ENCODE measurements around the gene CACNA1H. TPM values are rescaled to one million over a fixed set of nuclear protein-coding genes. Genes with fewer than 3 reads are reported as not detected.

The CACNA1H gene
- polyA plus RNA-seq, 4 donors = 15.1 to 28.2 (median 26.1) TPM

DNA sequence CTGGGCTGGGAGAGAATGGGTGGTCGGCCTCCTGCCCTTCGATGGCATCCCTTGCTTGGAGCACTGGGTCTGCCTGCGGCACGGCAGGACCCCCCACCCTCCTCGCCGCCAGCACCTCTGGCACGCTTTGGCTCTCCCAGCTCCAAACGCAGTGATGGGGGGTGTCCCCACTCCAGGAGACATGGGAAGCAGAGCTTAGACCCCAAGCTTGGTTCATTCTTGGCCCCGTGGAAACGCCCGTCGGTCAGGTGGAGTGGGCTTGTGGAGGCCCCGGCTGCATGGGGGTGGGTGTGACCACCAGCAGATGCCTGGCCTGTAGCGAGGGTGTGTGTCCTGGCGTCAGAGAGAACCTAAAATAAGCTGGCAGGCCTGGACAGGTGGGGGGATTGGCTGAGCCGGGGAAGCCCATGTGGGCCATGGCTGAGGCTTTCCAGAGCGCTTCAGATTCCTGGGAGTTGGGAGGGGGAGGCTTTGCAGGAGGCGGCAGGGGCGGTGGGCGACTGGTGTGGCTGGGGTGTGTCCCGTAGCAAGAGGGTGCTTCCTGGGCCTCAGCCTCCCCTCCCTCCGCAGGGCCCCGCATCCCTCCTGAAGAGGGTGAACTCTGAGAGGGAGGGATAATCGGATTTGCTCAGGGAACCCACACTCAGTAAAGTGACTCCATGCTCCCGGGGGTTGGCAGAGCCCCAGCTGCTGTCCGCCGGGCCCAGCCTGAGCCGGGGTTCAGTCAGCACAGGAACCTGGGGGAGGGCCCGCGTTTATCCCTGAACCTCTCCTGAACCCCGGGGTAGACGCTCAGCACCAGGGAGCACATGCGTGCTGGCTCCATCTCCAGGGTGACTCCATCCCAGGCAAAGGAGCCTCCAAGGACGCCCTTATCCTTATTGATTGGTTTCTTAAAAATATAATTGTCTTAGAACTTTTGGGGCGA lies 3.4 kb downstream of the CACNA1H start:
- no peak for DNase-seq (ENCODE audit: low read depth in 4 of 4, low spot score in 2 of 4)

GRCh38 chr16:1156983-1157638 lies 4.2 kb downstream of the CACNA1H start:
- no peak for DNase-seq (ENCODE audit: low read depth in 4 of 4, low spot score in 2 of 4)

- no peak for DNase-seq (ENCODE audit: low read depth in 4 of 4, low spot score in 2 of 4)
Observed at GRCh38 chr16:1157639-1158455, 4.9 kb downstream of the CACNA1H start.

DNA sequence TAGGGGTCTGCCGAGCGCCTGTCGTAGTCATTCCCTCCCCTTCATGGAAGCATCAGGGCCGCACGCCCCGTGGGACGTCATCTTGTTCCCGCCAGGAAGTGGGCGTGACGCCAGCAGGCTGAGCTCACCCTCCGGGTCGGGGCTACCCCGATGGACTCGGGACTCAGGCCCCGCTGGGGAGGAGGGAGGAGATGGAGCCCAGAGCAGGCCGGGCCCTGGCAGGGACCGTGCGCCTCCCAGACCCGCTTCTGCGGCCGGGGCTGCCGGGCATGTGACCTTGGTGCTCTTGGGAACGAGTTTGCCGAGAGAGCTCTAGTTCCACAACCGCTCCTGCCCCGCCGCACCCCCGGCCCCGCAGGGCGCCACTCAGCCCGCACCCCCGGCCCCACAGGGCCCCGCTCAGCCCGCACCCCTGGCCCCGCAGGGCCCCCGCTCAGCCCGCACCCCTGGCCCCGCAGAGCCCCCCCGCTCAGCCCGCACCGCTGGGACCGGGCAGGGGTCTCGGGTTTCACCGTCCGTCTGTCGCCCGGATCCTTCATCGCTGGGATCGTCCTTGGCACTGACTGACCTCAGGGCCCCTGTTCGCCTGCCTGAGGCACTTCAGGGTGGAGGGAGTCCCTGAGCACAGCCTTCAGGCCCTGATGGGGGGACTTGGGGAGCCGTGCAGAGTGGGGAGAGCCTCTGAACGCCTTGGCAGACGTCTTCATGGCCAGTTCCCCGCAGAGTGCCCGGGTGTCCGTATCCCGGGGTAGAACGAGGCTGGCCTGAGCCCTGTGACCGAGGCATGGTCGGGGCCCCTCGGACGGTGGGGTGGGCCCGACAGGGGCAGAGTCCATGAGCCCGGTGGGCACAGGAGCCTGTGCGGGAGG lies 5.8 kb downstream of the CACNA1H start:
- DNase-seq (ENCODE audit: low read depth in 4 of 4, low spot score in 2 of 4) = no peak

DNA sequence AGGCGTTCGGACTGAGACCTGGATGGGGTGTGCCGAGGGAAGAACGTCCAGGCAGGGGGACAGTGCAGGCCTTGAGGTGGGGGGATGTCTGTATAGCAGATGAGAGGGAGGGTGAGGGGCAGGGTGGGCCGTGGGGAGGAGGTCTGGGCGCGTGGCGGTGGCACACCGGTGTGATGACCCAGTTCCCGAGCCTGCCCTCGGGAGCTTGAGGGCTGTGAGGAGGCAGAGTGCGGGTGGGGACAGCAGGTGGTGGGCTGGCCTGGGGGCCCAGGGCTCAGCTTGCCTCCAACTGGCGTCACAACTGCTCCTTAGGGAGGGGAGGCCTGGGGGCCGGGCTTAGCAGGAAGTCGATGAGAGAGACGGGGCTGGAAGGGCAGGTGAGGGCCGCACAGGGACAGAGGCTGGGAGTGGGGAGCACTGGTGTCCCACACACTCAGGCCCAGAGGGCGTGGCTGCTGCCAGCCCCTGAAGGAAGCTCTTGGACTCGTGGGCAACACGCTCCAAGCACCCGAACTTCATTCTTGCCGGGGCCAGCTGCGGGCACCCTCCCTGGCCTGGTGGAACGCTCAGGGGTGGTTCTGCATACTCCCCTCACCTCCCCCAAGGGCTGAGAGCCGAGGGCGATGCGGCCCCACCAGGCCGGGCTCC lies 6.5 kb downstream of the CACNA1H start:
- no peak for DNase-seq (ENCODE audit: low read depth in 4 of 4, low spot score in 2 of 4)

DNA sequence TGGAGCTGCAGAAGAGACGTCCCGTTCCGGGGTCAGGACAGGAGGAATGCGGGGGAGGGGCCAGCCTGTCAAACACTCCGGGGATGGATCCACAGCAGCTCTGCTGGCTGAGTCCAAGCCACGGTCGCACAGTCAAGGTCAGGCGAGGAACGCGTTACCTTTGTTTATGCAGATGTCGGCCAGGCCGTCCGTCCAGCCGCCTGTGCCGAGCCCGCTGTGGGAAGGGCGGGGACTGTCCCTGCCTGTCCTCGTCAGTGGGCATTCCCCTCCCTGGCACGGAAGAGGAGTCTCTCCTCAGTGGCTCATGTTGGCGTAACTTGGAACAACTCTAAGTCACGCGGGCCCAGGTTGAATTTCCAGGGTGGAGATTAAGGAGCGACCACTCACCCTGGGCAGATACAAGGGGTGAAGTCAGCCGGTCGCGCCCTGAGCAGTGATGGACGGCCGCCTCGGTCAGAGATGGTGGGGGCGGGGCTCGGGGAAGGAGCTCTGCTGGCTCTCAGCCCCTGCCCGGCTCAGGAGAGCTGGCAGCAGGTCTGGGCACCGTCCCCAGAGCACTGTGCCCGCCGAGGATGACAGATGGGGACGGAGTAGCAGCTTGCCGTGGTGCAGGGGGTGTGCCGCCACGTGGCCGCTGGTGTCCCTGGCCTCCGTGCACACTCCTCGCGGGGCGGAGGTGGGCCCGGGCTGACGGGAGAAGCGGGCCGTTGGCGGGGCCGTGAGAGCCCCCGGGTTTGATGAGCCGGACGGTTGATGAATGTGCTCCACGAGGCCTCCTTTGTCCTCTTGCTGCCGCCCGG lies 7.3 kb downstream of the CACNA1H start:
- DNase-seq (ENCODE audit: low read depth in 4 of 4, low spot score in 2 of 4) = peak in 2 of 4 donors; percentile 76 to 81

DNA sequence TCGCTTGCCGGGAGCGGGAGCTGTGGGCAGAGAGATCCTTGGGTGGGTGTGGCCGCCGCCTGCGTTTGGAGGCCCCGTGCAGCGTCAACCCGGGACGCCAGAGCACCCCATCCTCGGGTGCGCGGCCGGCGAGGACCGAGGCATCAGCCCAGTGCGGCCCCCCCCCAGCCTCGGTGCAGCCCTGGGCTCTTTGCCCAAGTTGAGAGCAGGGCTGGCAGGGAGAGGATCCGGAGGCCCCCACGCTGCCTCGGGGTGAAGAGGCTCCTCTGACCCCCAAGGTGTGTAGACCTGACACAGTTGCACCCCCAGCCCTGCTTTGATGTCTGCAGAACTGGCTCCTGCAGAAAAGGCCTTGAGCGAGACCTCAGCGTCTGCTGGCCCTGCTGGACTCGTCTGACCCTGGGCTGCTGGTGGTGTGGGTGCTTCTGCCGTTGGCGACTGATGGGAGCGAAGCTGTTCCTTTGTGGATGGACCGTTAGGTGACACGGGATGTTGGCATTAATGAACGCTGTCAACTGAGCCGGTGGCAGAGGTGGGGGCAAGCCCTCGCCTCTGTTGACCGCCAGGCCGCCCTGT lies 8.0 kb downstream of the CACNA1H start:
- DNase-seq (ENCODE audit: low read depth in 4 of 4, low spot score in 2 of 4) = no peak

- no peak for DNase-seq (ENCODE audit: low read depth in 4 of 4, low spot score in 2 of 4)
Observed at GRCh38 chr16:1162701-1163566, 10.0 kb downstream of the CACNA1H start.

GRCh38 chr16:1163567-1164055 lies 10.7 kb downstream of the CACNA1H start:
- DNase-seq (ENCODE audit: low read depth in 4 of 4, low spot score in 2 of 4) = no peak

- DNase-seq (ENCODE audit: low read depth in 4 of 4, low spot score in 2 of 4) = no peak
Observed at GRCh38 chr16:1164382-1164781, 11.5 kb downstream of the CACNA1H start.

- no peak for DNase-seq (ENCODE audit: low read depth in 4 of 4, low spot score in 2 of 4)
Observed at GRCh38 chr16:1164975-1165374, 12.1 kb downstream of the CACNA1H start.

DNA sequence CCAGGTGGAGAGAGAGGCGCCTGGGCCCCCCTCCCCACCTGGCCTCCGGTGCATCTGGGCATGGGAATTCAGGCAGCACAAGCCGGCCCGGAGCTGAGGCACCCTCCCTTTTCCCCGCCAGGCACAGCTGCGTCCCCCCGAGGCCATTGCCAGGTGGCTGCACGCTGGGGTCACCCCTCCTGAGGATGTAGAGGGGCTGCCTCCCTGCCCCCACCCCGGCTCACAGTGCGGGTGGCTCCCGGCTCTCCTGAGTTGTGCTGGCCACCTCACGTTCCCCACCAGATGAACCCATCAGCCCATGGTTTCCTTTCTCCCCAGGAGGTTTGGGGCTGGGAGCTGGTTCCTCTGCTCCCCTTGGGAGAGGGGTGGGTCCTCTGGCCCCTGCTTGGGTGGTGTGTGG lies 12.6 kb downstream of the CACNA1H start:
- DNase-seq (ENCODE audit: low read depth in 4 of 4, low spot score in 2 of 4) = no peak

DNA sequence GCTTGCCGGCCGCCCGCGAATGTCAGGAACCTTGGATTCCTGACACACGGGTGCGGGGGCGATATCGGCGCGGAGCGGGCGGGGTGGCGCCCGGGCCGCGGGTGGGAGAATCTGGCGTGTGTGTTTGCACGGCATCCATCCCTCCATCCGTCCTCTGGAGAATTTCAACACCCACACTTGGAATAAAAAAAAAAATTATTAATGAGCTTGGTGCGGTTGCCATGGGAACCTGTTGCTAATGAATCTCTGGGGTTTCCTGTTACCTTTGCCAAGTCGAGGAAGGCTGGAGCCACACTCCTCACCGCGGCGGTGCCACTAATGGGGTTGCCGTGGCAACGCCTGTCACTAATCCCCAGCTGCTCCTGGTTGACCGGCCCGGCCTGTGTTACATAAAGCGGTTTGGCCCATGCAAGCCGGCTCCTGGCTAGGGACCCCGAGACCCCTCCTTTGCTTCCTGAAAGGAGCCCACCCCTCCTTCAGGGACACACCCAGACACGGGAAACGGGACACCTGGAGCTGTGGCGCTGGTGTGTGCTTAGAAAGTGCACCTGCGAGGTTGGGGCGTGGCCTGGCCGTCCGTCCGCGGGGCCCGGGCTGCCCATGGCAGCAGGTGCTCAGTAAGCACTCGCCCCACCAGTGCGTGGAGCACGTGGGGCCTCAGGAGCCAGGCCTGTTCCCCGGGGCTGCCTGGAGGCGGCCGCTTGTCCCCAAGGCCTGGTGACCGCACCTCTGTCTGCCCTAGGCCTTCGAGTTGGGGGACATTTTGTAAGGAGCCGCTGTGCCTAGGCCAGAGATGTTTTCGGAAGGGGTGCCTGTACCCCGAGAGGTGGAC lies 14.6 kb downstream of the CACNA1H start:
- no peak for DNase-seq (ENCODE audit: low read depth in 4 of 4, low spot score in 2 of 4)

DNA sequence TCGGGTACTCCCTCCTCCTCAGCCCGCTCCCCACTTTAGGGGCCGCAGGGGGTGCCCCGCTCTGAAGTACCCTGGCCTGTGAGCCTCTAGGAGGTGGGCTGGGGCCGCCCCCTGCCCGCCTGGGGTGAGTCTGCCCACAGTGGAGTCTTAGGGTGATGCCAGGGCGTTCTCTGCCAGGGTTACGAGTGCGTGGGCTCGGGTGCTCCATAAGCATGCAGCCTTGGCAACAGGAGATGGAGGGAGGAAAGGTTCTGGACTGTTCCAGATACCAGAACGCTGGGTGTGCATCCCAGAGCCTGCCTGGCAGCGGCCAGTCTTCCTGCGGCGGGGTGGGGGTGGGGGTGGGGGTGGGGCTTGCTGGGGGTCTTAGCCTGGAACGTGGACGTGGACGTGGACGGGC lies 15.9 kb downstream of the CACNA1H start:
- DNase-seq (ENCODE audit: low read depth in 4 of 4, low spot score in 2 of 4) = no peak

- no peak for DNase-seq (ENCODE audit: low read depth in 4 of 4, low spot score in 2 of 4)
Observed at GRCh38 chr16:1169285-1170075, 16.6 kb downstream of the CACNA1H start.

DNA sequence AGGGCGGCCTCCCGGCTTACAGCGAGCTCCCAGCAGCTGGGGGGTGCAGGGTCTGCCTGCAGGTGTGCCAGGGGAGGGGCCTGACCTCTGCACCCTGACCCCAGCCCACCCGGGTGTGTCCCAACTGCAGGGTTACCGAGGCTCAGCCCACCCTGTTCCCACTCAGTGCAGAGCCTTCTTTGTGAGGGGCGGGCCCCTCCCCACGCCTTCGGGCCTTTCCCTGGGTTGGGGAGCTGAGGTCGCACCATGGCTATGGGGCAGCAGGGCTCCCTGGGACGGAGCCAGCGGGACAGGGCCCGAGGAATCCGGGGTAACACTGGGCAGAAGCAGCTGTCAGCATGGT lies 17.1 kb downstream of the CACNA1H start:
- no peak for DNase-seq (ENCODE audit: low read depth in 4 of 4, low spot score in 2 of 4)

Measured in left renal cortex interstitium (tissue), 4 donors.